GM23248 (cell line): ENCODE measurements around the gene EIF4A2. TPM values are rescaled to one million over a fixed set of nuclear protein-coding genes. Genes with fewer than 3 reads are reported as not detected.
A peak's percentile ranks its signal among the peaks of the same experiment; 100 is the strongest.

Experiments
- DNase-seq: peaks from one replicate; pipeline ENCODE4 v3.0.0-alpha.2; 2015
- H2AFZ ChIP-seq: fragments of 200-600 bp; sonication (generic); 2 replicates; pipeline ENCODE4 v1.6.1; 2016; ENCODE audit warnings: antibody characterized with exemption
- H3F3A ChIP-seq: fragments of 200-600 bp; sonication (generic); 2 replicates; pipeline ENCODE4 v1.6.1; 2016; ENCODE audit warnings: mild to moderate bottlenecking, antibody characterized with exemption, mixed run types; ENCODE audit not compliant: insufficient read depth
- H3K27ac ChIP-seq: fragments of 200-600 bp; sonication (generic); 2 replicates; pipeline ENCODE4 v1.5.1; 2016; ENCODE audit warnings: mild to moderate bottlenecking
- H3K27me3 ChIP-seq: fragments of 200-600 bp; sonication (generic); replicated peaks from 2 replicates; pipeline ENCODE4 v1.6.1; 2016; ENCODE audit warnings: mild to moderate bottlenecking; ENCODE audit not compliant: insufficient read depth
- H3K36me3 ChIP-seq: fragments of 200-600 bp; sonication (generic); 2 replicates; pipeline ENCODE4 v1.6.1; 2016; ENCODE audit warnings: low read depth, mild to moderate bottlenecking
- H3K4me1 ChIP-seq: fragments of 200-600 bp; sonication (generic); 2 replicates; pipeline ENCODE4 v1.6.1; 2016; ENCODE audit warnings: mild to moderate bottlenecking; ENCODE audit not compliant: insufficient read depth
- H3K4me2 ChIP-seq: fragments of 200-600 bp; sonication (generic); one replicate; pipeline ENCODE4 v1.6.1; 2016; ENCODE audit warnings: mild to moderate bottlenecking; ENCODE audit not compliant: unreplicated experiment
- H3K4me3 ChIP-seq: fragments of 200-600 bp; sonication (generic); 2 replicates; pipeline ENCODE4 v1.5.1; 2016; ENCODE audit warnings: mild to moderate bottlenecking
- H3K79me2 ChIP-seq: fragments of 200-600 bp; sonication (generic); 2 replicates; pipeline ENCODE4 v1.6.1; 2016; ENCODE audit warnings: mild to moderate bottlenecking; ENCODE audit not compliant: insufficient read depth
- H3K9ac ChIP-seq: fragments of 200-600 bp; sonication (generic); 2 replicates; pipeline ENCODE4 v1.6.1; 2016; ENCODE audit warnings: mild to moderate bottlenecking
- H3K9me2 ChIP-seq: fragments of 200-600 bp; sonication (generic); 2 replicates; pipeline ENCODE4 v1.6.1; 2016; ENCODE audit warnings: mixed run types, mild to moderate bottlenecking, moderate library complexity; ENCODE audit not compliant: insufficient read depth
- H3K9me3 ChIP-seq: fragments of 200-600 bp; sonication (generic); one replicate; pipeline ENCODE4 v1.6.1; 2017; ENCODE audit warnings: low read depth
- H4K20me1 ChIP-seq: fragments of 200-600 bp; sonication (generic); 2 replicates; pipeline ENCODE4 v1.6.0; 2016; ENCODE audit not compliant: insufficient read depth
- EZH2 ChIP-seq: fragments of 200-600 bp; sonication (generic); IDR thresholded peaks from 2 replicates; pipeline ENCODE4 v1.6.1; 2018; ENCODE audit warnings: antibody characterized with exemption, mild to moderate bottlenecking; ENCODE audit not compliant: insufficient read depth, poor library complexity, severe bottlenecking
- EZH2phosphoT487 ChIP-seq: fragments of 200-600 bp; sonication (generic); IDR thresholded peaks from 2 replicates; pipeline ENCODE4 v1.6.1; 2018; ENCODE audit warnings: antibody characterized with exemption, moderate library complexity, mild to moderate bottlenecking, low read depth; ENCODE audit not compliant: insufficient read depth
- WGBS, 2 experiments: methylation state at CpG; one replicate each; pipeline ENCODE4 v1.1.6; 2015 to 2017; ENCODE audit warnings: low lambda C conversion rate in 2 of 2, low coverage in 1 of 2; ENCODE audit errors: missing lambda C conversion rate in 2 of 2; 5-methylcytosine and 5-hydroxymethylcytosine counted together
- in situ Hi-C: fragments of 300-500 bp; cut with MboI; formaldehyde crosslinking; loops from 2 replicates; pipeline ENCODE4 v1.15.0; 2020
- polyA plus RNA-seq: library from polyadenylated mRNA; unstranded; fragments of >200 nt; fragmentation: Nextera tagmentation; extraction: Ambion mirVana; gene quantifications from 2 replicates; pipeline ENCODE4 v1.2.1, GENCODE V29; 2016
- total RNA-seq: library from RNA; depleted of rRNA; stranded (reverse); fragments of >200 nt; shearing (Covaris generic); gene quantifications from 2 replicates; pipeline ENCODE4 v1.2.3, GENCODE V29; 2014

EIF4A2 gene
- total and polyA plus RNA-seq, 2 experiments from 2014 or later: 122 to 426 TPM

DNA sequence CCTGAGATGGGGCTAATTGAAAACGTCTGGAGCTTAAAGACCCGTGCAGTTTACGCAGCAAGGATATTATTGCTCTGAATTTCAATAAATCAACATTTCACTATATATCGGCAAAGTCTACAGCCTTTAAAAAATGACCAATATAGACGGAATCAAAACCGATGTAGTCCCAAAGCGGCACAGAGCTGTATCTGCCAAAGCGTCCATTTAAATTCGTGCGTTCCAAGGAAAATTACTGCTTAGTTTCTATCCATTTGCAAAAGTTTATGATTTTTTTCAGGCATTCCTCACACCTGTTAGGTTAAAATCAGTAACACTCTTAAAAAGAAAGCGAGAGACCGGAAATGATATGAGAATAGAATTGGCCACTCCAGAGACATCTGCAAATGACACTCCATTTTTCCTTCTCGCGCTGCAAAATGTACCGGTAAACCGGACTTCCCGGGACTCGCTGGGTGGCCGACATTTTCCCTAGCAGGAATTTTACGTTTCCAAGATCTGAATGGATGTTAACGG is 777 bp upstream of the EIF4A2 start:
- H3F3A ChIP-seq: peaks cover 42% of the 10 kb centered on the region
- peaks cover 35% of the 10 kb centered on the region for H3K36me3 ChIP-seq
- H2AFZ ChIP-seq: peak overlapping the region; percentile 95
- peak overlapping the region; percentile 87 for H3K27ac ChIP-seq
- in situ Hi-C loops: no loop called here
- H3K79me2 ChIP-seq: peaks cover 54% of the 10 kb centered on the region
- WGBS, 2 experiments: 1% methylated on average over 21 of the region's 21 CpGs
- peak overlapping the region; percentile 99 for H3K4me2 ChIP-seq
- peaks cover 22% of the 10 kb centered on the region for H3K4me1 ChIP-seq
- H3K4me3 ChIP-seq: peak overlapping the region; percentile 97
- TF ChIP-seq EZH2phosphoT487 (no peak), EZH2 (no peak)
- peak overlapping the region; percentile 99 for H3K9ac ChIP-seq
- no peaks in the 10 kb centered on the region for H3K27me3 ChIP-seq
- no peaks in the 10 kb centered on the region for H3K9me2 ChIP-seq
- peaks cover 36% of the 10 kb centered on the region for H4K20me1 ChIP-seq
- no peaks in the 10 kb centered on the region for H3K9me3 ChIP-seq
- DNase-seq: no peak

DNA sequence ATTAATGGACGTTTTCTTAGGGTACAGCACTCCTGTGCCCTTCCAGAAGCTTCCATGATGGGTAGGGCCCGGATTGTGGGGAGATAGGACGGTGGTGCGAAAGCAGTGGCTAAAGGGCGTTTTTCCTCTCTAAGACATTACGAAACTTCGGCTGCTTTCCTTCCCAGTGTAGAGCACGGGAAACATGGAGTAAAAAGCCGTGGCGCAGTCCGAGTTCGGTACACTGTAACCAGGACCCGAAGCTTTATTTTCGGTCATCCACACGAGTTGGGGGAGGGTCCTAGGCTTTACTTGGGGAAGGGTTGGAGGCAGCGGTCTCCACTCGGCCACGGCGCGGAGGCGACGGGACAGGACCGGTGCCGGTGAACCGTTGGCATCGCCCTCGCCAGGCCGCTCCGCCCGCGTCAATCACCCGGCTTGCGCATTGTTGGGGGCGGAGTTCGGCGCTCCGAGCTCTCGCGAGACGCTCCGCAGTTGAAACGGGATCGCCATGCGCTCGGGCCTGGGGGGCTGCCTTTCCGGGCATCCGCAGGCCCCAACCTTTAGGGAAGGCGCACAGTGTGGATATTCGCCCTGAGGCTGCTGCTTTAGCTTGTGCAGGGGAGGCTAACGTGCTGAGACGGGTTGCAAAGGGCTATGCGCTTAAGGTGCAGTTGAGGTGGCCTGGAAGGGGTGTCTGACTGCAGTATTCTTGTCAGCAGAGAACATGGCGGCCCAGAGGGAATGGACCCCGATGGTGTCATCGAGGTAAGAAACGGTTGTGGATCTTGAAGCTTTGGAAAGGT is 546 bp downstream of the EIF4A2 start:
- in situ Hi-C loops: no loop called here
- Histone ChIP-seq H3K9ac (peak overlapping the region; percentile 99), H3K9me2 (no peaks in the 10 kb centered on the region), H3K4me3 (peak overlapping the region; percentile 97), H3K9me3 (no peaks in the 10 kb centered on the region), H3K36me3 (peaks cover 48% of the 10 kb centered on the region), H3K27ac (peak overlapping the region; percentile 87), H3K4me1 (peaks cover 34% of the 10 kb centered on the region), H3K27me3 (no peaks in the 10 kb centered on the region), H3K79me2 (peaks cover 62% of the 10 kb centered on the region), H4K20me1 (peaks cover 49% of the 10 kb centered on the region), H2AFZ (no peak overlapping the region), H3K4me2 (peak overlapping the region; percentile 99), H3F3A (peaks cover 55% of the 10 kb centered on the region)
- WGBS, 2 experiments: 0 to 1% methylated on average over 51 to 56 of the region's 56 CpGs
- TF ChIP-seq EZH2 (no peak), EZH2phosphoT487 (no peak)
- peak; percentile 93 for DNase-seq

DNA sequence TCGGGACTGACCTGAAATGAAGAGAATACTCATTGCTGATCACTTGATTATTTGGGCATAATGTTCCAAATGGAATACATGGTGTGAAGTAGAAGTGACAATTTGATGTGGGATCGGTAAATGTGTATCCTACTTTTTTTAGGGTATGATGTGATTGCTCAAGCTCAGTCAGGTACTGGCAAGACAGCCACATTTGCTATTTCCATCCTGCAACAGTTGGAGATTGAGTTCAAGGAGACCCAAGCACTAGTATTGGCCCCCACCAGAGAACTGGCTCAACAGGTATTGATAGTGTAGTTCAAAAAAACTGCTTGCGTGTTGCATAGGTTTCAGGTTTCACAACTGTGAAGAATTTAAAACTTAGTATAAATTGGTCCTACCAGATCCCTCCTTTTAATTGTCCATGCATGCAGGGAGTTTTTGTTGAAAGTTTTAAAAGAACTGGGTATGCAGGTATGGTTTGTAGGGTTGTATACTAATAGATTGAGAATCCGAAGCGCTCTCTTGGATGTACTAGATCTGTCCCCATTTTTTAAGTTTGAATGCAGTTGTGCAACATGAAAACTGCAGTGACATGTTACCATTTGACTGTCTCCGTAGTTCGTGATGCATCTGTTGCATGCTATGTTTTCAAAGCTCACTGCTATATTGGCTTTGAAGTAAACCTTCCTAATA is 1.6 kb downstream of the EIF4A2 start:
- peaks cover 34% of the 10 kb centered on the region for H3K4me1 ChIP-seq
- peaks cover 53% of the 10 kb centered on the region for H4K20me1 ChIP-seq
- peaks cover 62% of the 10 kb centered on the region for H3K79me2 ChIP-seq
- H3K9ac ChIP-seq: peak overlapping the region; percentile 99
- H3K36me3 ChIP-seq: peaks cover 59% of the 10 kb centered on the region
- peak overlapping the region; percentile 87 for H3K27ac ChIP-seq
- no peak for TF ChIP-seq EZH2
- TF ChIP-seq EZH2phosphoT487: no peak
- no peaks in the 10 kb centered on the region for H3K9me3 ChIP-seq
- peak overlapping the region; percentile 99 for H3K4me2 ChIP-seq
- 4% methylated on average over 7 of the region's 7 CpGs for WGBS, 2 experiments
- H3K4me3 ChIP-seq: peak overlapping the region; percentile 97
- in situ Hi-C loops: no loop called here
- H3F3A ChIP-seq: peaks cover 65% of the 10 kb centered on the region
- H3K27me3 ChIP-seq: no peaks in the 10 kb centered on the region
- H3K9me2 ChIP-seq: no peaks in the 10 kb centered on the region
- peak; percentile 39 for DNase-seq
- H2AFZ ChIP-seq: no peak overlapping the region

DNA sequence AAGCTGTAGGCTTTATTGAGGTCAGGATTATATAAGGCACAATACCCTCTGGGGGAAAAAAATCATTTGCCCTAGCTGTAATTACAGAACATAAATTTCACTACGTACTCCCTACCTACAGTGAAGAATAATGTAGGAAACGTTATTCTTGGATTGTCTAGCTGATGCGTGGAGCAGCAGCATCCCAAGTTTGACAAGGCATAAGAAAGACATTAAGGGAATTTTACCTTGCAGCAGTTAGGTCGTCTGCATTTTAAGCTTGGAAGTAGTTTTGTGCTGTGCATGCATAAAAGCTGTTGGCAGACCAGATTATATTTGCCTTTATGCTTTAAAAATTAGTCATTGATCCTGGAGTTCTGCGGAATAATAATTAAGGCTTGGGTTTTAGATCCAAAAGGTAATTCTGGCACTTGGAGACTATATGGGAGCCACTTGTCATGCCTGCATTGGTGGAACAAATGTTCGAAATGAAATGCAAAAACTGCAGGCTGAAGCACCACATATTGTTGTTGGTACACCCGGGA is 2.2 kb downstream of the EIF4A2 start:
- Histone ChIP-seq H3K27ac (peak overlapping the region; percentile 87), H3K36me3 (peaks cover 64% of the 10 kb centered on the region), H3F3A (peaks cover 71% of the 10 kb centered on the region), H3K9me3 (no peaks in the 10 kb centered on the region), H2AFZ (no peak overlapping the region), H3K9me2 (no peaks in the 10 kb centered on the region), H3K4me3 (peak overlapping the region; percentile 97), H3K79me2 (peaks cover 62% of the 10 kb centered on the region), H3K9ac (peak overlapping the region; percentile 99), H3K4me1 (peaks cover 34% of the 10 kb centered on the region), H3K27me3 (no peaks in the 10 kb centered on the region), H3K4me2 (peak overlapping the region; percentile 99), H4K20me1 (peaks cover 57% of the 10 kb centered on the region)
- in situ Hi-C loops: no loop called here
- 11 to 15% methylated on average over 7 of the region's 7 CpGs for WGBS, 2 experiments
- no peak for TF ChIP-seq EZH2phosphoT487
- TF ChIP-seq EZH2: no peak
- DNase-seq: peak; percentile 13
